ENCODE results near the gene SMIM20. TPM values are rescaled to one million over a fixed set of nuclear protein-coding genes. Genes with fewer than 3 reads are reported as not detected.

Gene SMIM20
- total and polyA plus RNA-seq, 2 of the 4 experiments (the other 2 are of a cell fraction), result 13.6 to 23.1 TPM

GRCh38 chr4:25874655-25875054 is 39.4 kb upstream of the SMIM20 start:
- Histone ChIP-seq H3K79me1 (ENCODE audit: low read depth in 1 of 2, low read length in 2 of 2) (no peaks in the 10 kb centered on the region), H3K4me2 (ENCODE audit: low read depth, low read length) (no peak overlapping the region), H3K56ac (ENCODE audit: extremely low read depth, insufficient read depth, low read length) (no peak overlapping the region), H3K27me3 (ENCODE audit: control insufficient read depth, insufficient read depth, low read length) (no peaks in the 10 kb centered on the region), H4K91ac (ENCODE audit: insufficient read depth, low read depth, low read length) (no peak overlapping the region), H2BK120ac (ENCODE audit: low read depth, low read length) (no peak overlapping the region), H3K36me3 (ENCODE audit: control insufficient read depth, insufficient read depth, low read length) (no peaks in the 10 kb centered on the region), H3K14ac (replicated peaks; ENCODE audit: low read depth, low read length) (no peak overlapping the region), H4K20me1 (ENCODE audit: insufficient read depth, low read length) (no peaks in the 10 kb centered on the region), H3K23ac (ENCODE audit: low read depth, low read length) (no peak overlapping the region), H2AK5ac (ENCODE audit: low read depth, low read length) (no peak overlapping the region), H3K27ac (ENCODE audit: insufficient read depth, low read length) (no peak overlapping the region), H2BK15ac (ENCODE audit: low read depth, low read length) (no peak overlapping the region), H3K4ac (ENCODE audit: low read depth, low read length) (no peak overlapping the region), H2AK9ac (replicated peaks; ENCODE audit: low read depth, low read length, poor library complexity) (no peak overlapping the region), H2BK5ac (ENCODE audit: low read depth, low read length, poor library complexity, severe bottlenecking) (no peak overlapping the region), H2BK20ac (ENCODE audit: low read depth, low read length) (no peak overlapping the region), H4K8ac (ENCODE audit: low read depth in 2 of 2, low read length in 2 of 2) (no peak overlapping the region), H3K4me3 (ENCODE audit: insufficient read depth, low read depth, low read length) (no peak overlapping the region), H3K4me1 (ENCODE audit: control insufficient read depth, insufficient read depth, low read length) (peaks cover 5% of the 10 kb centered on the region), H3K18ac (ENCODE audit: low read depth, low read length) (no peak overlapping the region), H2AFZ (replicated peaks; ENCODE audit: low read length, poor library complexity) (no peak overlapping the region), H4K5ac (ENCODE audit: low read depth, low read length) (no peak overlapping the region), H3K9me3 (ENCODE audit: control insufficient read depth, insufficient read depth, low read length) (peaks cover 3% of the 10 kb centered on the region; the same call in 1 of the 2 replicates), H3K9me1 (ENCODE audit: insufficient read depth, low read length) (no peaks in the 10 kb centered on the region), H3K9ac (ENCODE audit: low read depth, low read length) (no peak overlapping the region)
- CTCF ChIA-PET, result no interaction called here
- TF ChIP-seq MAFK (IDR thresholded peaks at IDR 0.05; ENCODE audit: low read depth, low read length), result no peak
- TF ChIP-seq, protein P1, sequence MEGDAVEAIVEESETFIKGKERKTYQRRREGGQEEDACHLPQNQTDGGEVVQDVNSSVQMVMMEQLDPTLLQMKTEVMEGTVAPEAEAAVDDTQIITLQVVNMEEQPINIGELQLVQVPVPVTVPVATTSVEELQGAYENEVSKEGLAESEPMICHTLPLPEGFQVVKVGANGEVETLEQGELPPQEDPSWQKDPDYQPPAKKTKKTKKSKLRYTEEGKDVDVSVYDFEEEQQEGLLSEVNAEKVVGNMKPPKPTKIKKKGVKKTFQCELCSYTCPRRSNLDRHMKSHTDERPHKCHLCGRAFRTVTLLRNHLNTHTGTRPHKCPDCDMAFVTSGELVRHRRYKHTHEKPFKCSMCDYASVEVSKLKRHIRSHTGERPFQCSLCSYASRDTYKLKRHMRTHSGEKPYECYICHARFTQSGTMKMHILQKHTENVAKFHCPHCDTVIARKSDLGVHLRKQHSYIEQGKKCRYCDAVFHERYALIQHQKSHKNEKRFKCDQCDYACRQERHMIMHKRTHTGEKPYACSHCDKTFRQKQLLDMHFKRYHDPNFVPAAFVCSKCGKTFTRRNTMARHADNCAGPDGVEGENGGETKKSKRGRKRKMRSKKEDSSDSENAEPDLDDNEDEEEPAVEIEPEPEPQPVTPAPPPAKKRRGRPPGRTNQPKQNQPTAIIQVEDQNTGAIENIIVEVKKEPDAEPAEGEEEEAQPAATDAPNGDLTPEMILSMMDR (conservative IDR thresholded peaks at IDR 0.05; ENCODE audit: low read depth, low read length), result no peak
- no peak for TF ChIP-seq MXI1 (IDR thresholded peaks at IDR 0.05; ENCODE audit: borderline replicate concordance, low read depth, low read length)
- TF ChIP-seq RAD21 (IDR thresholded peaks at IDR 0.05; ENCODE audit: low read length), result no peak
- TF ChIP-seq, protein P2, sequence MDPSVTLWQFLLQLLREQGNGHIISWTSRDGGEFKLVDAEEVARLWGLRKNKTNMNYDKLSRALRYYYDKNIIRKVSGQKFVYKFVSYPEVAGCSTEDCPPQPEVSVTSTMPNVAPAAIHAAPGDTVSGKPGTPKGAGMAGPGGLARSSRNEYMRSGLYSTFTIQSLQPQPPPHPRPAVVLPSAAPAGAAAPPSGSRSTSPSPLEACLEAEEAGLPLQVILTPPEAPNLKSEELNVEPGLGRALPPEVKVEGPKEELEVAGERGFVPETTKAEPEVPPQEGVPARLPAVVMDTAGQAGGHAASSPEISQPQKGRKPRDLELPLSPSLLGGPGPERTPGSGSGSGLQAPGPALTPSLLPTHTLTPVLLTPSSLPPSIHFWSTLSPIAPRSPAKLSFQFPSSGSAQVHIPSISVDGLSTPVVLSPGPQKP (IDR thresholded peaks at IDR 0.05; ENCODE audit: borderline replicate concordance, low read depth, low read length), result no peak
- TF ChIP-seq CEBPB (IDR thresholded peaks at IDR 0.05; ENCODE audit: low read depth, low read length), result no peak
- no peak for TF ChIP-seq CHD1 (IDR thresholded peaks at IDR 0.05; ENCODE audit: low read depth, low read length)
- TF ChIP-seq USF2 (IDR thresholded peaks at IDR 0.05; ENCODE audit: low read depth, low read length), result no peak
- no peak for TF ChIP-seq SMC3 (IDR thresholded peaks at IDR 0.05; ENCODE audit: low read depth, low read length)
- no peak for TF ChIP-seq RFX5 (IDR thresholded peaks at IDR 0.05; ENCODE audit: low read depth, low read length)
- TF ChIP-seq MAZ (IDR thresholded peaks at IDR 0.05; ENCODE audit: borderline replicate concordance, low read depth, low read length), result no peak
- no peak for TF ChIP-seq NFE2L2 (IDR thresholded peaks at IDR 0.05; ENCODE audit: low read depth, low read length)
- TF ChIP-seq FOS (IDR thresholded peaks at IDR 0.05; ENCODE audit: low read depth, low read length), result no peak
- TF ChIP-seq BHLHE40 (IDR thresholded peaks at IDR 0.05; ENCODE audit: low read depth, low read length), result no peak
- no peak for TF ChIP-seq POLR2A (IDR thresholded peaks at IDR 0.05; ENCODE audit: low read depth, low read length)
- TF ChIP-seq RCOR1 (IDR thresholded peaks at IDR 0.05; ENCODE audit: insufficient replicate concordance, low read length), result no peak
- intact Hi-C loops (cut with micrococcal nuclease) (no loop called here), dilution Hi-C loops (cut with HindIII; ENCODE audit: low sequenced_read_pairs, unreplicated experiment) (no loop called here), in situ Hi-C loops (cut with MboI; ENCODE audit: low sequenced_read_pairs) (no loop called here)
- BruUV-seq (replicated peaks), result no TSS peak
- 100% methylated on average over 1 of the region's 3 CpGs; no CpG with 5 or more reads in 1 of the 2 experiments for WGBS, 2 experiments (ENCODE audit: extremely low coverage in 2 of 2, insufficient read length in 1 of 2)
- no peak for ATAC-seq (ENCODE audit: low read depth)
- DNase-seq, result no peak
- POLR2A ChIA-PET (ENCODE audit: unreplicated experiment), result no interaction called here

All from IMR-90 (cell line).